HG03558 (cell line): ENCODE results near the gene AKAP9.
A peak's percentile ranks its signal among the peaks of the same experiment; 100 is the strongest.
"Not testable (repeated sequence)": the region's sequence is repeated elsewhere in the genome, so short reads cannot be mapped to it uniquely, and the experiment has no call there.

Experiments used
- ATAC-seq: cut with Tn5 transposase; IDR thresholded peaks from one replicate; pipeline ENCODE4 v1.9.1; 2021; ENCODE audit warnings: moderate number of reproducible peaks; ENCODE audit not compliant: unreplicated experiment; ENCODE audit errors: extremely low read depth

The AKAP9 gene

GRCh38 chr7:92119213-92119759, 178.6 kb downstream of the AKAP9 start:
- no peak for ATAC-seq

- ATAC-seq: no peak
Measured at GRCh38 chr7:92121681-92122080, 181.0 kb downstream of the AKAP9 start.

- no peak for ATAC-seq
Measured at GRCh38 chr7:92131093-92131492, 190.4 kb downstream of the AKAP9 start.

- no peak for ATAC-seq
Measured at GRCh38 chr7:92131764-92132330, 191.2 kb downstream of the AKAP9 start.

- ATAC-seq: peak; percentile 17
Measured at GRCh38 chr7:92133133-92133736, 192.6 kb downstream of the AKAP9 start.

GRCh38 chr7:92133737-92134270, 193.1 kb downstream of the AKAP9 start:
- ATAC-seq: peak; percentile 5

GRCh38 chr7:92134271-92135051, 193.8 kb downstream of the AKAP9 start, which contains the start of gene CYP51A1:
TSS of gene CYP51A1 (minus strand) at chr7:92134477. CDS start at chr7:92134364, 113 bp downstream.
- peak; percentile 79 for ATAC-seq

- no peak for ATAC-seq
Measured at GRCh38 chr7:92135052-92135889, 194.6 kb downstream of the AKAP9 start.

- no peak for ATAC-seq
Measured at GRCh38 chr7:92137557-92137956, 196.9 kb downstream of the AKAP9 start.

GRCh38 chr7:92141161-92141560, 200.5 kb downstream of the AKAP9 start:
- ATAC-seq: no peak

GRCh38 chr7:92142791-92143190, 202.1 kb downstream of the AKAP9 start:
- ATAC-seq: not testable (repeated sequence)

GRCh38 chr7:92143192-92143880, 202.7 kb downstream of the AKAP9 start:
- ATAC-seq: not testable (repeated sequence)

GRCh38 chr7:92149736-92150239, 209.1 kb downstream of the AKAP9 start:
- no peak for ATAC-seq

GRCh38 chr7:92150450-92151017, 209.9 kb downstream of the AKAP9 start:
- no peak for ATAC-seq

- no peak for ATAC-seq
Measured at GRCh38 chr7:92155108-92155739, 214.6 kb downstream of the AKAP9 start.

GRCh38 chr7:92156990-92157389, 216.3 kb downstream of the AKAP9 start:
- ATAC-seq: no peak

GRCh38 chr7:92158660-92159575, 218.3 kb downstream of the AKAP9 start:
- ATAC-seq: no peak
